ENCODE data around the gene TMEM236. TPM values are rescaled to one million over a fixed set of nuclear protein-coding genes. Genes with fewer than 3 reads are reported as not detected.

Gene TMEM236
- total RNA-seq, 2 experiments from 2014 or later: not detected

- no peak overlapping the region for H2AFZ ChIP-seq (ENCODE audit: low read length)
- TF ChIP-seq, protein P1, sequence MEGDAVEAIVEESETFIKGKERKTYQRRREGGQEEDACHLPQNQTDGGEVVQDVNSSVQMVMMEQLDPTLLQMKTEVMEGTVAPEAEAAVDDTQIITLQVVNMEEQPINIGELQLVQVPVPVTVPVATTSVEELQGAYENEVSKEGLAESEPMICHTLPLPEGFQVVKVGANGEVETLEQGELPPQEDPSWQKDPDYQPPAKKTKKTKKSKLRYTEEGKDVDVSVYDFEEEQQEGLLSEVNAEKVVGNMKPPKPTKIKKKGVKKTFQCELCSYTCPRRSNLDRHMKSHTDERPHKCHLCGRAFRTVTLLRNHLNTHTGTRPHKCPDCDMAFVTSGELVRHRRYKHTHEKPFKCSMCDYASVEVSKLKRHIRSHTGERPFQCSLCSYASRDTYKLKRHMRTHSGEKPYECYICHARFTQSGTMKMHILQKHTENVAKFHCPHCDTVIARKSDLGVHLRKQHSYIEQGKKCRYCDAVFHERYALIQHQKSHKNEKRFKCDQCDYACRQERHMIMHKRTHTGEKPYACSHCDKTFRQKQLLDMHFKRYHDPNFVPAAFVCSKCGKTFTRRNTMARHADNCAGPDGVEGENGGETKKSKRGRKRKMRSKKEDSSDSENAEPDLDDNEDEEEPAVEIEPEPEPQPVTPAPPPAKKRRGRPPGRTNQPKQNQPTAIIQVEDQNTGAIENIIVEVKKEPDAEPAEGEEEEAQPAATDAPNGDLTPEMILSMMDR (conservative IDR thresholded peaks at IDR 0.05; ENCODE audit: low read length): no peak
- TF ChIP-seq EZH2phosphoT487 (IDR thresholded peaks at IDR 0.05; ENCODE audit: borderline replicate concordance, low read depth, low read length): no peak
- H3K9me3 ChIP-seq (ENCODE audit: low read length): no peaks in the 10 kb centered on the region
- CTCF ChIA-PET (ENCODE audit: unreplicated experiment): no interaction called here
- H3K79me2 ChIP-seq (ENCODE audit: insufficient read depth, low read depth, low read length): no peaks in the 10 kb centered on the region
- DNase-seq (ENCODE audit: low spot score): no peak
- no peak overlapping the region for H3K4me2 ChIP-seq (ENCODE audit: low read length)
- H3K4me3 ChIP-seq (ENCODE audit: low read depth, low read length, poor library complexity, severe bottlenecking): no peak overlapping the region
- intact Hi-C loops (cut with micrococcal nuclease; ENCODE audit: unreplicated experiment): loop anchor here (10.0 kb wide), 2 partner anchors 262 to 372 kb away; no protein-coding TSS in a partner anchor
- BruUV-seq (replicated peaks): no TSS peak
- no peak overlapping the region for H3K27ac ChIP-seq (ENCODE audit: low read depth, low read length, poor library complexity, severe bottlenecking)
- H3K9me2 ChIP-seq (ENCODE audit: insufficient read depth, low read length): no peaks in the 10 kb centered on the region
- H3K36me3 ChIP-seq (ENCODE audit: insufficient read depth, low read length): no peaks in the 10 kb centered on the region
- H4K20me1 ChIP-seq (ENCODE audit: insufficient read depth, low read length): no peaks in the 10 kb centered on the region
- POLR2A ChIA-PET: no interaction called here
- no peaks in the 10 kb centered on the region for H3K4me1 ChIP-seq (ENCODE audit: insufficient read depth, low read length, poor library complexity, severe bottlenecking)
These were observed 90.6 kb downstream of the TMEM236 start for GRCh38 chr10:17842641-17843040.

GRCh38 chr10:17847585-17848296 lies 95.7 kb downstream of the TMEM236 start:
- H3K4me2 ChIP-seq (ENCODE audit: low read length): no peak overlapping the region
- DNase-seq (ENCODE audit: low spot score): peak; percentile 11
- H3K27ac ChIP-seq (ENCODE audit: low read depth, low read length, poor library complexity, severe bottlenecking): no peak overlapping the region
- BruUV-seq (replicated peaks): no TSS peak
- H3K9me3 ChIP-seq (ENCODE audit: low read length): no peaks in the 10 kb centered on the region
- ChIA-PET CTCF (ENCODE audit: unreplicated experiment) (no interaction called here), POLR2A (interaction anchor here (0.6 to 0.8 kb wide), 2 partner anchors 90 to 244 kb away, joined by 3 to 7 read pairs; no protein-coding TSS in a partner anchor)
- no peak overlapping the region for H2AFZ ChIP-seq (ENCODE audit: low read length)
- H4K20me1 ChIP-seq (ENCODE audit: insufficient read depth, low read length): no peaks in the 10 kb centered on the region
- H3K9me2 ChIP-seq (ENCODE audit: insufficient read depth, low read length): no peaks in the 10 kb centered on the region
- TF ChIP-seq EZH2phosphoT487 (IDR thresholded peaks at IDR 0.05; ENCODE audit: borderline replicate concordance, low read depth, low read length): no peak
- TF ChIP-seq, protein P1 (conservative IDR thresholded peaks at IDR 0.05; ENCODE audit: low read length): peak; percentile 58
- intact Hi-C loops (cut with micrococcal nuclease; ENCODE audit: unreplicated experiment): loop anchor here (10.0 kb wide), 2 partner anchors 257 to 367 kb away; no protein-coding TSS in a partner anchor
- H3K4me1 ChIP-seq (ENCODE audit: insufficient read depth, low read length, poor library complexity, severe bottlenecking): no peaks in the 10 kb centered on the region
- H3K36me3 ChIP-seq (ENCODE audit: insufficient read depth, low read length): no peaks in the 10 kb centered on the region
- no peaks in the 10 kb centered on the region for H3K79me2 ChIP-seq (ENCODE audit: insufficient read depth, low read depth, low read length)
- no peak overlapping the region for H3K4me3 ChIP-seq (ENCODE audit: low read depth, low read length, poor library complexity, severe bottlenecking)

DNA sequence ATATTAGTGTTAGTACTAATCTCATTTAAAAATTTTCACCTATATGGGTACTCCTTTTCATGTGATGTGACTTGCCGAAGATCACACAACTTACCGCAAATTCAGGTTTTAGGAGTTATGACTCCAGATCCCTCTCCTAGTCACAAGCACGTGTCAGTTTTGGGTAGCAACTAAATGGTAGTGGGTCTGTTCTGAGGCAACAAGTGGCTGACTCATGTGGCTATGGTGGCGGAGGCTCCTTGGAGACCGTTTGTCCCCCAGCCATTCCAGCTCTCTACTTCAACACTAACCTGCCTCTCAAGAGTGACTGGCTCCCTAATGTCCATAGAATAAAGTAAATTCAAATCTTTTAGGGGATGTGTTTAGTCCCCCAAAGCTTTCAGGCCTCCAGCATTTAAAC lies 96.6 kb downstream of the TMEM236 start:
- no peak for TF ChIP-seq EZH2phosphoT487 (IDR thresholded peaks at IDR 0.05; ENCODE audit: borderline replicate concordance, low read depth, low read length)
- TF ChIP-seq, protein P1 (conservative IDR thresholded peaks at IDR 0.05; ENCODE audit: low read length): no peak
- H3K27ac ChIP-seq (ENCODE audit: low read depth, low read length, poor library complexity, severe bottlenecking): no peak overlapping the region
- no peaks in the 10 kb centered on the region for H4K20me1 ChIP-seq (ENCODE audit: insufficient read depth, low read length)
- H3K4me1 ChIP-seq (ENCODE audit: insufficient read depth, low read length, poor library complexity, severe bottlenecking): no peaks in the 10 kb centered on the region
- H3K36me3 ChIP-seq (ENCODE audit: insufficient read depth, low read length): no peaks in the 10 kb centered on the region
- H3K4me2 ChIP-seq (ENCODE audit: low read length): no peak overlapping the region
- BruUV-seq (replicated peaks): no TSS peak
- H2AFZ ChIP-seq (ENCODE audit: low read length): no peak overlapping the region
- DNase-seq (ENCODE audit: low spot score): no peak
- intact Hi-C loops (cut with micrococcal nuclease; ENCODE audit: unreplicated experiment): loop anchor here (10.0 kb wide), 2 partner anchors 256 to 366 kb away; no protein-coding TSS in a partner anchor
- CTCF ChIA-PET (ENCODE audit: unreplicated experiment): no interaction called here
- H3K4me3 ChIP-seq (ENCODE audit: low read depth, low read length, poor library complexity, severe bottlenecking): no peak overlapping the region
- no peaks in the 10 kb centered on the region for H3K79me2 ChIP-seq (ENCODE audit: insufficient read depth, low read depth, low read length)
- H3K9me3 ChIP-seq (ENCODE audit: low read length): no peaks in the 10 kb centered on the region
- H3K9me2 ChIP-seq (ENCODE audit: insufficient read depth, low read length): no peaks in the 10 kb centered on the region
- POLR2A ChIA-PET: interaction anchor here (0.7 kb wide), 1 partner anchor 404 kb away, joined by 3 read pairs; no protein-coding TSS in a partner anchor

Measured in OCI-LY7 (cell line).